Stimulated activated CD4-positive, alpha-beta T cell treated with anti-CD3 and anti-CD28 coated beads, Interleukin-1b, Interleukin-23, amount 100 ng/mL, for 24 hours (primary cell): ENCODE results near the gene LRRC4.

Experiments used
- DNase-seq, 4 experiments: peaks; one replicate each; pipeline ENCODE4 v3.0.0-alpha.2; 2020; ENCODE audit warnings: low read depth in 4 of 4, low spot score in 1 of 4

Gene LRRC4

GRCh38 chr7:128059143-128059988 lies 28.1 kb upstream of the LRRC4 start:
- DNase-seq: no peak

DNA sequence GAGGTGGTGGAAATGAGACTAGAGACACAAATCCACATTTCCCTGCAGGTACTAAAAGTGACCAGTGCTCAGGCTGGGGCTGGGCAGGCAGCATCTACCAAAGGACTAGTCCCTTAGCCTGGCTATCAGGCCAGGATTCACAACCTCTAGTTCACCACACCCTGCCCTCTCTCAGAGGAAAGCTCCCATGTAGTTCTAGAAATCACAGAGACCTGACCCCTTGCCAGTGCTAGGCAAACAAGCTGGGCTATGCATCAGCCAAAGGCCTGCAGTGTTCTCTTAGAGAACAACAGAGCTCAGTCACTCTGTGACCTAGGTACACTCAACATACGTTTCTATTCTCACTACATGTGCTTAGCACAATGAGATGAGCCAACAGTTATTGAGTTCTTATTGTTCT lies 26.7 kb upstream of the LRRC4 start:
- DNase-seq: no peak

- no peak for DNase-seq
These were observed 25.7 kb upstream of the LRRC4 start for GRCh38 chr7:128056901-128057300.

DNA sequence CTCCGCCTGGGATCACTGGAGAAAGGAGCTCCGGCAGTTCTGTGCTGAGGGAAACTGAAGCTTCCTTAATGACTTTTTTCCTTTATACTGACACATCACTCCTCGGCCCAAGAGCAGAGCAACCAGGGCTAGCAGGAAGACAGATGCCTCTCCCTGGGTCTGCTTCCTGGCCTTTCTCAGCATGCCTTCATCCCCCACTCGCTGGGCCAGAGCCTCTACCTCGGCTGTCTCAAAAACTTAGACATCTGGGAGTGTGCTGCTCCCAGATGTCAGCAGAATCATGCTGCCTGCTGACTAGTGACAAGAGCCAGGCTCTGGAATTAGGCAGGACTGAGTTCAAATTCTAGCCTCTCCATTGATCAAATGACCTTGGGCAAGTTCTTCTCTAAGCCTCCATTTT lies 24.4 kb upstream of the LRRC4 start:
- DNase-seq: no peak

GRCh38 chr7:128054511-128054910 lies 23.3 kb upstream of the LRRC4 start:
- no peak for DNase-seq

DNA sequence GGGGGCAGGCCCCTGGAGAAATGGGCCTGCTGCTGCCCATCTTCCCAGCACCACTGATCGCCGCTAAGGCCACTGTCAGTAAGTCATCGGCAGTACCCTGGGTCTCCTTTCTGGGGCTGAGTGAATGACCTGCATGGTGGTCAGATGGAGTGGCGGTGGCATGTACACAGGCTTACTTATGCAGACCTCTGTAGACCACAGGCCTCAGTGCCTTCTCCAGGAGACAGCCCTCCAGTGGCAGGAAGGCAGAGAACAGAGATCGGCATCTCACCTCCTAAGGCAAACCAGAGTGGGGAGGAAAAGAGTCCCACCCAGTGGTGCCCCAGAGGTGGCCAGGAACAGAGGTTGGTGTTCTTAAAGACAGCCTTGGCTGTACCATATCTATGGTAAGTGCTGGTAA lies 22.8 kb upstream of the LRRC4 start:
- no peak for DNase-seq

DNA sequence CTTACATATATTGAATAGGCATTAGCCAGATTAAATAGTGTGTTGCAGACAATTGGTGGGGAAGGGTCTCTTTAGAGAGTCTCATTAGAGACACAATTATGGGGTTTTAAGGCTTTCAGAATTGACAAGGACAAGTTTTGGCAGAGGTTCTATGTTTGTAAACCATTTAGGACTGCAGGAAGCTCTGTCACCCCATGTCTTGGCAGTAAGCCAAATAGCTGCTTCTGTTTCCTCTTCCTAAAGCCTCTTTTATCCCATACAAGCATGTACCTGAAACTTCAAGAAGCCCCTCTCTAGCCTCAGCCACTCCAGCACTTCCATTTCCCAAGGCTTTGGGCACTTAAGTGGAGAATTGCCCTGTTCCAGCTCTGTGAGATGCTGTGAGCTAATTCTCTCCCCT lies 21.8 kb upstream of the LRRC4 start:
- DNase-seq: no peak

DNA sequence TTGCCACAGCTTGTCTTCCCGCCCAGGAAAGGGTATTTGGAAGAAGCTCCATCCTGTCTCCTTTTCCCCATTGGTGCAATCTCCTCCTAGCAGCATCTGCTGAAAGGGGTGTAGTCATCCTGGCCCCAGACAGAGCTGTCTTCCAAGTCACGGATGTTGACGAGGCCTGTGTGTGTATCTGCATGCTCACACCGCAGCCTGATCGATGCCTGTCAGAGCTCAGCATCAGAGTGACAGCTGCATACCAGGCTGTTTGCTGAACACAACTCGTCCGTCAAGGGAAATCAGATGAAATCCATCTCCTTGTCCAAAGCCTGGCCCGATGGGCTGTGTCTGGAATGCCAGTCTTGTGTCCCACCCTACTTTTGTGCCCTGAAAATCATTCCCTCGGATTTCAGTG lies 21.2 kb upstream of the LRRC4 start:
- no peak for DNase-seq

GRCh38 chr7:128045766-128046165 lies 14.5 kb upstream of the LRRC4 start:
- no peak for DNase-seq

DNA sequence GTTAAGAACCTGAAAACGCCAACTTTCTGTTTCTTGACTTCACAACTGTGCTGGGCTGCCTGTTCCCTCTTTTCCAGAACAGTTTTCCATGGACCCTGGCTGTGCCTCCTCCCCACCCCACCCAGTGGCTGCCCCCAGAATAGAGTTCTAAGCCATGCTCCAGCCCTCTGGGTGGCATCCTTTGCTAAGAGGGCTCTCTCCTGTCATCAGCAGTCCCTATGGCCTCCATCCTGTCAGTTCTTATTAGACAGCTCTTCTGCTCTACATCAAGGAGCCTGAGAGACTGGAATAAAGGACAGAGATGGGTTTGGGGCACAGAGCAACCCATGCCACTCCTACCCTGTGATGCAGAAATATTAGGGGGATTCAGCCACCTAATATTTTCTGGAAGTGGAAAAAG lies 13.9 kb upstream of the LRRC4 start:
- no peak for DNase-seq

GRCh38 chr7:128044064-128044463 lies 12.8 kb upstream of the LRRC4 start:
- no peak for DNase-seq

GRCh38 chr7:128042012-128042411 lies 10.8 kb upstream of the LRRC4 start:
- no peak for DNase-seq

- DNase-seq: no peak
These were observed 10.0 kb upstream of the LRRC4 start for GRCh38 chr7:128041203-128041602.

GRCh38 chr7:128040205-128040604 lies 9.0 kb upstream of the LRRC4 start:
- no peak for DNase-seq

GRCh38 chr7:128039544-128039953 lies 8.3 kb upstream of the LRRC4 start:
- DNase-seq: no peak

DNA sequence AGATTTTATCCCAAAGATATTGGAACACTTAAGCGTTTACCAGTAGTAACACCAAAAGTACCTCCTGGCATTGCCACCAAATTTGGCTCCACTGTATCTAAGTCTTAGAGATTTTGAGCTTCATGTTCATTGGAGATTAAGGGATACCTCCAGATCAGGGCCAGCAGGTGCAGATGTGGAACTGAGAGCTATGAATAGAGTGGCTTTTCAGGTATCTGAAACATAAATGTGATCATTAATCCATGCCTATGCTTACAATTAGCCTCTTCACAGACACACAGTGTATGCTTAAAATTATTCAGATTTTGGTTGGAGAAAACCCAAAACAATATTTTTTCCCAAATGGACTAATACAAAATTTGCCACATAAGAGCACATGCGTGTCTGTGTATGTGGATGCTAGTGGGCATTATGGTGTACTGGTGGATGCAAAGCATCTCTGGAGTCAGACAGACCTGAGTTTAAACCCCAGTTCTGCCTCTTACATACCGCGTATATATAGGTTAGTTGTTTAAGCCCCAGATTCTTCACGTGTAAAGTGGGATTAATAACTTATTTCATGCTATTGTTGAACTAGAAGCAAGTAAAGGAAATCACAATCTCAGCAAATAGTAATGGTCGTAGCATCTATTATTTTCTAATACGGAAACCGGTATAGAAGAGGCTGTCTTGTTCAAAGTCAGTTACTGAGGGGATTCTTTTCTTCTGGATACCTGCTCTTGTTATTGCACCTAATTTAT lies 6.8 kb upstream of the LRRC4 start:
- DNase-seq: no peak

DNA sequence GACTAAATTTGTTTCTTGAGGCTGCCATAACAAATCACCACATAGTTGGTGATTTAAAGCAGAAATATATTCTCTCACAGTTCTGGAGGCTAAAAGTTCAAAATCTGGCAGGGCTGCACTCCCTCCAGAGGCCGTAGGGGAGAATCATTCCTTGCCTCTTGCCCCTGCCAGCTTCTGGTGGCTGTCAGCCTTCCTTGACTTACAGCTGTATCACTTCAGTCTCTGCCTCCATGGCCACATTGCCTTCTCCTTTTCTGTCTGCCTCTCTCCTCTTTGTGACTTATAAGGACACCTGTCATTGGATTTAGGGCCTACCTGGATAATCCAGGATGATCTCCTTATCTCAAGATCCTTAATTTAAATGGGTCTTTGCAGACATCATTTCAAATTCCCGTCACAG lies 5.8 kb upstream of the LRRC4 start:
- no peak for DNase-seq

DNA sequence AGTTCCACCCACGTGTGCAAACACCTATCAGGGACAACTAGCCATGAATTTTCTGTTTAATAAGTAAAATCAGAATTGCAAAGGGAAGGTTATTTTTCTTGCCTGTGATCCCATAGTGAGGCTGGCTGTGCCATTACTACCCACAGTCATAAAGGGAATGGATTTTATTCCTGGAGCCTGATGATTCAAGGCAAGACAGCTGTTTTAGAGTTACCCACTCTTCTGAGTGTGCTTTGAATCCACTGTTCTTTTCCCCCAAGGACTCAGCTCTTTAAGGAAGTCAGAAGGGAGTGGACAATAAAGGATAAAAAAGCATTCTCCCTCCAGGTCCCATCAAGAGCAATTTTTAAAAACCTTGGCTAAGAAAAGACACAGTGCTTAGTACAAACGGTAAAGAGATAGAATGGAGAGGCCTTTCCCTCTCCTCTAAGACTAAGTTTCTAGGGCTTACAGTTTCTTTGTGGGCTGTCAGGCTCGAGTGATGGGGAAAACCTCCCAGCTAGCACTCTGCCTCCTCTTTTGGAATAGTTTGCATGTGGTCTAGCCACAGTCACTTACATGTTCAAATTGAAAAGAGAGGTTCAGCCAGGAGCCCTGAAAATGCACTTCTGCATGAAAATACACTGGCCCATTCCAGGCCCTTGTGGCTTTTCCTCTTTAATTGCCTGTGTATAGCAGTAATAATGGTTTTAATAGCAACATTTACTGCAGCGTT lies 5.1 kb upstream of the LRRC4 start:
- no peak for DNase-seq

DNA sequence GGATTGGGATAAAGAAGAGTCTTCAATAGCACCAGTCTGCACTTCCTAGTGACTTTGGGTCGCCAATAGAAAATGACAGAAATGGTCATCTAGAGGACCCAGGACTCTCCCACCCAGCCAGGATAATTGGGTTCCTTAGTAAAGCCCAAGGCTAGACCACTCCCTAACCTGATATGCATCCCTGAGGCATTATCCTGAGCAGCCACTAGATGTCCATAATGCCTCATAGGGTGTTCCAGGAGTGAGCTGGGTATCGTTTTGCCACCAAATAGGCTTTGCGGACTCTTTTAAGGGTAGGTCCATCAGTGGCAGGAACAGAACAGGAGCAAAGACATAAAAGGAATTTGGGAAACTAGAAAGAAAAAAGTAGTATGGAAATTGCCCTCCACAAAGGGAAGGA lies 4.5 kb upstream of the LRRC4 start:
- no peak for DNase-seq

DNA sequence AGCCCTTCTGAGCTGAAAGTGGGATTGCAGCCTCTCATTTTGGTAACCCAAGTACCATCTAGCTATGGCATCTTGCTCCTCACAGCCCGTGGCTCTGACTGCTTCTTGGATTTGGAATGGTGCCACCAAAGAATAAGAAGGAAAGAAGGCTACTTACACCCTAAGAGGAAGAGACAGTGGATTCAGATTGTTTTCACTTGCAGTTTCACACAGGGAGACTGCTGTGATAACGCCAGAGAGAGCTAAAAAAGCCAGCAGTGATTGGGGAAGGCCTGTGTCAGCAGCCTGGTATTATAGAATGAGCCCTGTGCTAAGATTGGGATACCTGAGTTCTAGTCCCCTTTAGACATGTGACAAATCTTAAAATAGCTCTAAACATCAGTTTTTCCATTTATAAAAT lies 3.6 kb upstream of the LRRC4 start:
- DNase-seq: no peak

GRCh38 chr7:128033246-128033645 lies 2.0 kb upstream of the LRRC4 start:
- DNase-seq: no peak
